A549 treated with CpdA at 1 μM for 4 hours (cell line): Measurements from ENCODE around the gene SLC12A8. TPM values are rescaled to one million over a fixed set of nuclear protein-coding genes. Genes with fewer than 3 reads are reported as not detected.

ENCODE experiments used
- total RNA-seq: library from RNA; stranded (reverse); fragments of 200-300 nt; extraction: Qiagen RNA extraction; gene quantifications from 5 replicates; pipeline ENCODE4 v1.2.3, GENCODE V29; 2022; ENCODE audit warnings: low read depth

The SLC12A8 gene, protein sequence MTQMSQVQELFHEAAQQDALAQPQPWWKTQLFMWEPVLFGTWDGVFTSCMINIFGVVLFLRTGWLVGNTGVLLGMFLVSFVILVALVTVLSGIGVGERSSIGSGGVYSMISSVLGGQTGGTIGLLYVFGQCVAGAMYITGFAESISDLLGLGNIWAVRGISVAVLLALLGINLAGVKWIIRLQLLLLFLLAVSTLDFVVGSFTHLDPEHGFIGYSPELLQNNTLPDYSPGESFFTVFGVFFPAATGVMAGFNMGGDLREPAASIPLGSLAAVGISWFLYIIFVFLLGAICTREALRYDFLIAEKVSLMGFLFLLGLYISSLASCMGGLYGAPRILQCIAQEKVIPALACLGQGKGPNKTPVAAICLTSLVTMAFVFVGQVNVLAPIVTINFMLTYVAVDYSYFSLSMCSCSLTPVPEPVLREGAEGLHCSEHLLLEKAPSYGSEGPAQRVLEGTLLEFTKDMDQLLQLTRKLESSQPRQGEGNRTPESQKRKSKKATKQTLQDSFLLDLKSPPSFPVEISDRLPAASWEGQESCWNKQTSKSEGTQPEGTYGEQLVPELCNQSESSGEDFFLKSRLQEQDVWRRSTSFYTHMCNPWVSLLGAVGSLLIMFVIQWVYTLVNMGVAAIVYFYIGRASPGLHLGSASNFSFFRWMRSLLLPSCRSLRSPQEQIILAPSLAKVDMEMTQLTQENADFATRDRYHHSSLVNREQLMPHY
- total RNA-seq: 0.97 to 2.3 TPM (median 1.2 TPM) in 5 replicates

GRCh38 chr3:125212509-125213363 lies at the start of gene SLC12A8:
Gene SLC12A8, minus strand, starts transcription at chr3:125212748. Its CDS starts 1,399 bp downstream, at chr3:125211349.

DNA sequence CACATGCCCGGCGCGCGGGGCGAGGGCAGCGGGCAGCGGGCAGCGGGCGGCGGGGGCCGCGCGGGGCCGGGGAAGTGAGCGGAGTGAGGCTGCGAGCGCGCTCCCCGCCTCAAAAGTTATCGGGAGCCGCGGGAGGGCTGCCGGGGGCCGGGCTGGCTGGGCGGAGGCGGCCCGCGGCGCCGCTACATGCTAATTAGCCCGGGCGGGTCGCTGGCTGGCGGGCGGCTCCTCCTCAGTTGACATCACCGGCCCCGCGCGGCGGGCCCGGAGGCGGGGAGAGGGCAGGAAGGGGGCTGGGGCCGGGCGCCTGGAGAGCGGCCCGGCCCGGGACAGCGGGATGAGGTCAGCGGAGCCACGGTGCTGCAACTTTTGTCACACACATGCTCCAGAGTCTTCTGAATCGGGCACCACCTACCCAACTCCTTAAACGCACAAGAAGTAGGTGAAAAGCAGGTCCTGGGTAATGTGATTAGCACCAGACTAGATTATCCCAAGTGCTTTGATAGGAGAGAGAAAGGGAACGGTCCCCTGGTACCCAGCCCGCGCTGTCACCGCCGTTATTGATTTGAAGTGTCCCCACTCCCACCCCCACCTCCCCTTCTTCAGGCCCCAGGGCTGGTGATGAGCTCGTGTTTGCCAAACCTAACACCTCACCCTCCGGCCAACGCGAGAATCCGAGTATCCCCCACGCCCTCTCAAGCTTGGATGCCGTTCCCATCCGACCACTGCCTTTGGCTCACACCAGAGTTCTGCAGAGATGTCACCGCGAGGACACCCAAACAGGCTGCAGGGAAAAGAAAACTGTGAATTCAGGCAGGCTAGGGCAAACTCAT lies 156.4 kb downstream of the SLC12A8 start, which contains the start of gene HEG1:
HEG1 (minus strand) TSS at position 85 of the 833 bp plus-strand sequence. CDS start 107 bp downstream, outside the sequence.

Other genes with a start within 250 kb of the SLC12A8 start
- gene HEG1, start 156.8 kb downstream of the SLC12A8 start, total RNA-seq: 4.1 to 7.4 TPM (median 6.4 TPM) in 5 replicates
- gene ZNF148, start 162.6 kb upstream of the SLC12A8 start, total RNA-seq: 7.8 to 11.4 TPM (median 9.8 TPM) in 5 replicates